22Rv1 (cell line): Measurements from ENCODE around the gene CTBP2.

Experiments used
- H3K27ac ChIP-seq: fragments of 450-650 bp; 2 replicates; pipeline ENCODE4 v1.5.1; 2017
- ZFX ChIP-seq: fragments of 450-650 bp; IDR thresholded peaks from 2 replicates; pipeline ENCODE4 v1.6.1; 2017; ENCODE audit warnings: antibody characterized with exemption, borderline replicate concordance
- TF ChIP-seq, protein P1 (sequence below): fragments of 450-650 bp; IDR thresholded peaks from 2 replicates; pipeline ENCODE4 v1.5.1; 2017; ENCODE audit warnings: mild to moderate bottlenecking

Gene CTBP2

GRCh38 chr10:125201791-125202622, 41.6 kb upstream of the CTBP2 start:
- TF ChIP-seq ZFX = no peak
- TF ChIP-seq, protein P1, sequence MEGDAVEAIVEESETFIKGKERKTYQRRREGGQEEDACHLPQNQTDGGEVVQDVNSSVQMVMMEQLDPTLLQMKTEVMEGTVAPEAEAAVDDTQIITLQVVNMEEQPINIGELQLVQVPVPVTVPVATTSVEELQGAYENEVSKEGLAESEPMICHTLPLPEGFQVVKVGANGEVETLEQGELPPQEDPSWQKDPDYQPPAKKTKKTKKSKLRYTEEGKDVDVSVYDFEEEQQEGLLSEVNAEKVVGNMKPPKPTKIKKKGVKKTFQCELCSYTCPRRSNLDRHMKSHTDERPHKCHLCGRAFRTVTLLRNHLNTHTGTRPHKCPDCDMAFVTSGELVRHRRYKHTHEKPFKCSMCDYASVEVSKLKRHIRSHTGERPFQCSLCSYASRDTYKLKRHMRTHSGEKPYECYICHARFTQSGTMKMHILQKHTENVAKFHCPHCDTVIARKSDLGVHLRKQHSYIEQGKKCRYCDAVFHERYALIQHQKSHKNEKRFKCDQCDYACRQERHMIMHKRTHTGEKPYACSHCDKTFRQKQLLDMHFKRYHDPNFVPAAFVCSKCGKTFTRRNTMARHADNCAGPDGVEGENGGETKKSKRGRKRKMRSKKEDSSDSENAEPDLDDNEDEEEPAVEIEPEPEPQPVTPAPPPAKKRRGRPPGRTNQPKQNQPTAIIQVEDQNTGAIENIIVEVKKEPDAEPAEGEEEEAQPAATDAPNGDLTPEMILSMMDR = no peak
- no peak overlapping the region for H3K27ac ChIP-seq

DNA sequence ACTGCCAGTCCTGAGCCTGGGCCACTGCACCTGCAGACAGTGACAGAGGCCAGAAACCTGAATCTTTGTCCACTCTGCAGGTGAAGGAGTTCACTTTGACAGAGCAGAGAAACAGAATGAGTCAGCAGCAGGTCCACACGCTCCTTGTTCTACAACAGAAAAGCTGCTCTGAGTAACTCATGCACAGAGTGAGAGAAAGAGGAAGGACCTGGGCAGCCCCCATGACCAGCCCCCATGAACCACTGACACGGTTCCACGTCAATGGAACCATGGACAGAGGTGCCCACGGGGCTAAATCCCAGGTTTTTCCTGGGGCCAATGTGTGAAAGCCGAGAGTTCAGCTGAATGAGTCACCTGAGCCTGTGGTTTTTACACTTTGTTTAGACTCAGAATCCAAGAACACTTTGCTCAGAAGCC, 40.8 kb upstream of the CTBP2 start:
- TF ChIP-seq, protein P1 = no peak
- no peak for TF ChIP-seq ZFX
- no peak overlapping the region for H3K27ac ChIP-seq

- no peak overlapping the region for H3K27ac ChIP-seq
- TF ChIP-seq ZFX = no peak
These were observed 40.0 kb upstream of the CTBP2 start for GRCh38 chr10:125200396-125200795.

GRCh38 chr10:125199270-125199669, 38.9 kb upstream of the CTBP2 start:
- TF ChIP-seq, protein P1 = no peak
- no peak for TF ChIP-seq ZFX

GRCh38 chr10:125194814-125195213, 34.5 kb upstream of the CTBP2 start:
- H3K27ac ChIP-seq = no peak overlapping the region
- TF ChIP-seq ZFX = no peak
- TF ChIP-seq, protein P1 = no peak

More at GRCh38 chr10:125199270-125199669, 38.9 kb upstream of the CTBP2 start:
- H3K27ac ChIP-seq = no peak overlapping the region

- no peak for TF ChIP-seq ZFX
- TF ChIP-seq, protein P1 = no peak
These were observed 33.0 kb upstream of the CTBP2 start for GRCh38 chr10:125193306-125193877.

DNA sequence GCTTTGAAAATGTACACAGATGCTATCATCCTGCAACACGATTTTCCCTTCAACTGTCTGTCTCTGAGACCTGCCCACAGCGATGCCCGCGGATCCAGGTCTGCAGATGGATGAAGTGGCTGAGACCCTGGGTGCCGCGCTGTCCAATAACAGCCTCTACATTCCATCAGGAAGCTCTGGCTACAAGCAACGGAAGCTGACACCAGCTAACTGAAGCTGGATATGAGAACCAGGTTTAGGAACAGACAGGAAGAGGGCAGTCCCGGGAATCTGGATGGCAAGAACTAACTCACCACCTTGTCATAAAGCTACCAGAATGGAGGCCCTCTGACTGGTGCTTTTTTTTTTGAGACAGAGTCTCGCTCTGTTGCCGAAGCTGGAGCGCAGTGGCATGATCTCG, 32.3 kb upstream of the CTBP2 start:
- TF ChIP-seq, protein P1 = no peak
- TF ChIP-seq ZFX = no peak

More at GRCh38 chr10:125193306-125193877, 33.0 kb upstream of the CTBP2 start:
- H3K27ac ChIP-seq = no peak overlapping the region

More for the DNA sequence above, 32.3 kb upstream of the CTBP2 start:
- no peak overlapping the region for H3K27ac ChIP-seq
